Heart left ventricle (tissue), 16 donors: ENCODE measurements around the gene PLA2G2C. TPM values are rescaled to one million over a fixed set of nuclear protein-coding genes. Genes with fewer than 3 reads are reported as not detected.

Experiments
- ATAC-seq, 4 donors: fragments of 200-7000 bp; cut with Tn5 transposase; one replicate each; pipeline ENCODE4 v1.9.1; 2020 to 2022; ENCODE audit warnings: moderate library complexity in 4 of 4, mild to moderate bottlenecking in 3 of 4, moderate number of reproducible peaks in 1 of 4
- DNase-seq, 5 donors: peaks; one replicate each; pipeline ENCODE4 v3.0.0-alpha.2; 2020
- H3K27ac ChIP-seq, 12 donors: fragments of 200-600 bp; sonication (generic) in 4 of 12; one replicate each; pipeline versions ENCODE4 v1.5.0 to v1.8.0; 2016 to 2022; ENCODE audit warnings: mild to moderate bottlenecking in 2 of 12
- H3K27me3 ChIP-seq, 9 donors: fragments of 200-600 bp; sonication (generic) in 2 of 9; one replicate each; pipeline versions ENCODE4 v1.5.1 to v1.8.0; 2016 to 2022; ENCODE audit warnings: mild to moderate bottlenecking in 3 of 9
- H3K36me3 ChIP-seq, 9 donors: fragments of 200-600 bp; sonication (generic) in 2 of 9; one replicate each; pipeline versions ENCODE4 v1.5.0 to v1.8.0; 2018 to 2022; ENCODE audit warnings: mild to moderate bottlenecking in 2 of 9
- H3K4me1 ChIP-seq, 12 donors: fragments of 200-600 bp; sonication (generic) in 4 of 12; one replicate each; pipeline versions ENCODE4 v1.5.0 to v1.8.0; 2016 to 2022; ENCODE audit warnings: mild to moderate bottlenecking in 3 of 12
- H3K4me3 ChIP-seq, 12 donors: fragments of 200-600 bp; sonication (generic) in 4 of 12; one replicate each; pipeline versions ENCODE4 v1.5.0 to v1.8.0; 2017 to 2022; ENCODE audit warnings: mild to moderate bottlenecking in 9 of 12, moderate library complexity in 4 of 12
- H3K9me3 ChIP-seq, 12 donors: fragments of 200-600 bp; sonication (generic) in 4 of 12; one replicate each; pipeline versions ENCODE4 v1.5.0 to v1.8.0; 2016 to 2022; ENCODE audit warnings: mild to moderate bottlenecking in 1 of 12
- POLR2A ChIP-seq, 2 donors: fragments of 450-650 bp; IDR thresholded peaks; one replicate each; pipeline ENCODE4 v1.6.1; 2017; ENCODE audit warnings: antibody characterized with exemption in 2 of 2, mild to moderate bottlenecking in 2 of 2, moderate library complexity in 2 of 2
- WGBS, 4 donors: extraction: QIAGEN DNeasy Blood & Tissue Kit in 2 of 4; methylation state at CpG; one replicate each; pipeline versions ENCODE4 v1.1.5 to v1.1.7; 2013 to 2018; 5-methylcytosine and 5-hydroxymethylcytosine counted together
- intact Hi-C, 10 donors: fragments of 100-400 bp; cut with DNase I; formaldehyde crosslinking; loops; one replicate each; pipeline versions ENCODE4 v1.11.1 to v1.14.2; 2022
- polyA plus RNA-seq, 2 donors: library from polyadenylated mRNA; stranded (reverse); fragments of 200-250 nt; gene quantifications; one replicate each; pipeline ENCODE4 v1.2.3, GENCODE V29; 2013
- total RNA-seq, 9 donors: library from RNA; depleted of rRNA in 2 of 9; stranded (reverse); fragments of >200 nt in 2 of 9; fragmentation: NEBNext Ultra II Directional in 3 of 9; extraction: Animal tissue kit (Norgen Biotek cat#: 25700) in 3 of 9; gene quantifications; one replicate each; pipeline versions ENCODE4 v1.1.0 to v1.2.4, GENCODE V29; 2016 to 2023
- TF ChIP-seq, protein P1 (sequence below), 12 donors: fragments of 200-600 bp; sonication (generic) in 4 of 12; IDR thresholded peaks; one replicate each; pipeline versions ENCODE4 v1.5.0 to v1.8.0; 2018 to 2022; ENCODE audit warnings: antibody characterized with exemption in 12 of 12, mild to moderate bottlenecking in 5 of 12
- donor health status: ischemic (EF 13 %, LVEDD 7.1; RV severe dilation, severe dysfunction).
- donor health status: healthy with polysubstance abuse.
- donor health status: DM: no; HTN: yes; CAD: no.
- donor health status: DM: no; HTN: no; CAD: no.
- donor health status: ischemic (EF 25% LVEDD 6.9; RV normal size, moderate dysfunction).
- donor health status: ischemic (EF 25% LVEDD 5.7; RV mildly dilated, moderate dysfunction).
- donor health status: healthy.
- donor health status: DM: yes; HTN: yes; CAD: no.
- donor health status: ischemic (EF 35%, LVEDD 5.7; RV mildly dilated, moderate dysfunction).
- donor health status: nonischemic (EF 11% LVEDD 7.7; RV severe dilation, severe dysfunction).
- donor health status: DM: yes; HTN: yes; CAD: no.
- donor health status: PGD.
- donor health status: ischemic (EF 29% LVEDD 5.4; RV normal size, mild dysfunction).
- donor health status: nonischemic (EF 23%, LVEDD 6.1; RV moderate dilation, normal function).

The PLA2G2C gene
- total and polyA plus RNA-seq, 11 donors: 0.16 TPM; not detected in 10

DNA sequence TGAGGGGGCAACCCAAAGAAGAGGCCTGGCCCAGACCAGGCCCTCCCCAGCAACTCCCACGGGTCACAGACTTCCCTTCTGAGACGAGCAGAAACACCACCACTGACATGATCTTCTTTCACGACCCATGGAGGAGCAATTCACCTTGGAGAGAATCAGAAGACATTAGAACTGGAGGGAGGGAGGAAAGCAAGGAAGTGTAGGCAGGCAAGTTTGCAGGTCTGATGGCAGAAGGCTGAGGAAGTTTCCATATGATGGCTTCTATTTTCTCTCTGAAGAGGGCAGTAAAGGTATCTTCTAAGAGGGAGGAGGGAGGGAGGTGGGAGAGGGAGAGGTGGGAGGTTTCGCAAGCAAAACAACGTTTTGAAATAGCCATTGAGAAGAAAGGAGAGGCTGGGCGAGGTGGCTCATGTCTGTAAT lies 1.8 kb downstream of the PLA2G2C start:
- intact Hi-C loops: no loop called here
- Histone ChIP-seq H3K36me3 (no peaks in the 10 kb centered on the region), H3K27ac (peak overlapping the region in 1 of 12 donors; percentile 92), H3K4me3 (no peak overlapping the region), H3K9me3 (no peaks in the 10 kb centered on the region), H3K27me3 (peaks cover 0 to 34% (median 9%) of the 10 kb centered on the region in 9 donors), H3K4me1 (peaks cover 0 to 35% (median 10%) of the 10 kb centered on the region in 12 donors)
- TF ChIP-seq, protein P1, sequence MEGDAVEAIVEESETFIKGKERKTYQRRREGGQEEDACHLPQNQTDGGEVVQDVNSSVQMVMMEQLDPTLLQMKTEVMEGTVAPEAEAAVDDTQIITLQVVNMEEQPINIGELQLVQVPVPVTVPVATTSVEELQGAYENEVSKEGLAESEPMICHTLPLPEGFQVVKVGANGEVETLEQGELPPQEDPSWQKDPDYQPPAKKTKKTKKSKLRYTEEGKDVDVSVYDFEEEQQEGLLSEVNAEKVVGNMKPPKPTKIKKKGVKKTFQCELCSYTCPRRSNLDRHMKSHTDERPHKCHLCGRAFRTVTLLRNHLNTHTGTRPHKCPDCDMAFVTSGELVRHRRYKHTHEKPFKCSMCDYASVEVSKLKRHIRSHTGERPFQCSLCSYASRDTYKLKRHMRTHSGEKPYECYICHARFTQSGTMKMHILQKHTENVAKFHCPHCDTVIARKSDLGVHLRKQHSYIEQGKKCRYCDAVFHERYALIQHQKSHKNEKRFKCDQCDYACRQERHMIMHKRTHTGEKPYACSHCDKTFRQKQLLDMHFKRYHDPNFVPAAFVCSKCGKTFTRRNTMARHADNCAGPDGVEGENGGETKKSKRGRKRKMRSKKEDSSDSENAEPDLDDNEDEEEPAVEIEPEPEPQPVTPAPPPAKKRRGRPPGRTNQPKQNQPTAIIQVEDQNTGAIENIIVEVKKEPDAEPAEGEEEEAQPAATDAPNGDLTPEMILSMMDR (IDR thresholded peaks at IDR 0.05): no peak
- TF ChIP-seq POLR2A (IDR thresholded peaks at IDR 0.05): no peak
- WGBS, 4 donors: 55 to 65% (median 59%) methylated on average over 6 of the region's 6 CpGs
- DNase-seq (no peak), ATAC-seq (no peak)

DNA sequence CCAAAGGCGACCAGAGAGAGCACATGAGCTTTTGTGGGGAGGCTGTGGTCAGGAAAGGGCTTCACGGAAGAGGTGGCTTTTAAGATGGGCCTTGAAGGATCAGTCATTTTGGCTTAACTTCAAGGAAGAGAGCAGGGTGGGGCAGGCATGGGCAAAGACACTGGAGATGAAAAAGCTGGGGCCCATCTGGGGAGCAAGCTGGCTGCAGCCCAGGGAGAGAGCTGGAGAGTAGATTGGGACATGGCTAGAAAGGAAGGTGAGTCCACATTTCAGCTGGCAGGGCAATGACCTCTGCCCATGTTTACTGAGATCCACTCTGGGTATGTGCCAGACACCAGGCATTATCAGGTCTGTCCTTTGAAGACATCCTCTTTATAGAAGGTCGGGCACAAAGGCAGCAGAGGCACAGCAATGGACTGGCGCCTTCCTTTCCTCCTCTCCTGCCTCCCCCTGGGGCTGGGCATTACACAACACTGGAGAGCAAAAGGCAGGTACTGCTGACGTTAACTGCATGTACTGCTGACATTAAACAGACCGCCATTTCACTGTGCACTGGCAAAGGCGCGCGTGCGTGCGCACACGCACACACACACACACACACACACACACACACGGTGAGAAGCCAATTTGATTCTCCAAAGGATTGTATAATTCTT lies 2.6 kb downstream of the PLA2G2C start:
- WGBS, 4 donors: 70 to 72% (median 70%) methylated on average over 13 of the region's 13 CpGs

DNA sequence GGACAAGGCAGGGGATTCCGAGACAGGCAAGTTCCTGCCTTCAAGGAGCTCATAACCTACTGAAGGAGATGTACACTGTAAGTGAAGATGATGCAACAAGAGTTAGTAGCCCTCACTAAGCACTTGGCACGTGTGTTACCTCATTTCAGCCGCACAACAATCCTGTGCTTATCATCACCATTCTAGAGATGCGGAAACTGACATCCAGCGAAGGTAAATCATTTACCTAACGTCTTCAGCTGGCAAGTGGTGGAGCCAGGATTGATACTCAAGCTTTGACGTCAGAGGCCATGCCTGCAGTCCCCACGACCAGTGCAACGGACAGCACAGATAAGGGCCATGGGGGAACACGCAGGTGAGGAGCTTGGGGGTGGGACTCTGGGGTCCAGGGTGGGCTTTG lies 3.3 kb downstream of the PLA2G2C start:
- WGBS, 4 donors: 77 to 85% (median 81%) methylated on average over 9 to 10 of the region's 10 CpGs
- TF ChIP-seq, protein P1 (IDR thresholded peaks at IDR 0.05): no peak
- TF ChIP-seq POLR2A (IDR thresholded peaks at IDR 0.05): no peak
- no peak for DNase-seq

More for the DNA sequence above, 2.6 kb downstream of the PLA2G2C start:
- DNase-seq (peak in 1 of 5 donors; percentile 50), ATAC-seq (peak in 3 of 4 donors; percentile 54 to 65 (median 61))
- intact Hi-C loops: no loop called here
- Histone ChIP-seq H3K9me3 (no peaks in the 10 kb centered on the region), H3K4me1 (peaks cover 0 to 35% (median 10%) of the 10 kb centered on the region in 12 donors), H3K36me3 (no peaks in the 10 kb centered on the region), H3K4me3 (no peak overlapping the region), H3K27ac (peak overlapping the region in 1 of 12 donors; percentile 92), H3K27me3 (peaks cover 0 to 34% (median 9%) of the 10 kb centered on the region in 9 donors)
- TF ChIP-seq POLR2A (IDR thresholded peaks at IDR 0.05): no peak
- TF ChIP-seq, protein P1 (IDR thresholded peaks at IDR 0.05): no peak

DNA sequence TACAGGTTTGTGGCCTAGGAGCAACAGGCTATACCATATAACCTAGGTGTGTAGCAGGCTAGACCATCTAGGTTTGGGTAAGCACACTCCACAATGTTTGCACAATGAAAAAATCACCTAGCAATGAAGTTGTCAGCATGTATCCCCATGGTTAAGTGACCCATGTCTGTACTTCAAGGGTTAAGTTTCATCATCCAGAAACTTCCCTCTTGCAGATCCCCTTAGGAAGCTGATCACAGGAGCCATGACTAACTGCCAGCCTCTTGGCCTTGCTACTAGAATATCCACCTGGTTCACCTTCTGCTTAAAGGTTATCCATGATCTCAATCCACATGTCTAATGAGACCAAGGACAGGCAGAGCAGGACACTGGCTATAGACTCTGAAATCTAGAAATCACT lies 3.9 kb downstream of the PLA2G2C start:
- no peak for ATAC-seq

More for the DNA sequence above, 3.3 kb downstream of the PLA2G2C start:
- Histone ChIP-seq H3K36me3 (no peaks in the 10 kb centered on the region), H3K27me3 (peaks cover 0 to 33% (median 9%) of the 10 kb centered on the region in 9 donors), H3K4me1 (peaks cover 0 to 28% (median 10%) of the 10 kb centered on the region in 12 donors), H3K9me3 (no peaks in the 10 kb centered on the region), H3K27ac (peak overlapping the region in 1 of 12 donors; percentile 92), H3K4me3 (no peak overlapping the region)
- no peak for ATAC-seq
- intact Hi-C loops: no loop called here

More for the DNA sequence above, 3.9 kb downstream of the PLA2G2C start:
- Histone ChIP-seq H3K27ac (peak overlapping the region in 1 of 12 donors; percentile 92), H3K36me3 (no peaks in the 10 kb centered on the region), H3K9me3 (no peaks in the 10 kb centered on the region), H3K4me3 (no peak overlapping the region), H3K27me3 (peaks cover 0 to 27% (median 8%) of the 10 kb centered on the region in 9 donors), H3K4me1 (peaks cover 0 to 24% (median 10%) of the 10 kb centered on the region in 12 donors)
- intact Hi-C loops: no loop called here
- no peak for DNase-seq
- no peak for TF ChIP-seq POLR2A (IDR thresholded peaks at IDR 0.05)
- TF ChIP-seq, protein P1 (IDR thresholded peaks at IDR 0.05): no peak
